Left lobe of liver (tissue), 2 donors: Measurements from ENCODE around the gene ALAS1. TPM values are rescaled to one million over a fixed set of nuclear protein-coding genes. Genes with fewer than 3 reads are reported as not detected.
"Not testable (repeated sequence)": the region's sequence is repeated elsewhere in the genome, so short reads cannot be mapped to it uniquely, and the experiment has no call there.

Source experiments
- ATAC-seq: fragments of 200-7000 bp; cut with Tn5 transposase; one replicate; pipeline ENCODE4 v1.9.1; 2020; ENCODE audit warnings: mild to moderate bottlenecking, moderate library complexity
- DNase-seq: peaks from one replicate; pipeline ENCODE4 v3.0.0-alpha.2; 2020; ENCODE audit warnings: low spot score
- total RNA-seq: library from RNA; stranded (reverse); gene quantifications from one replicate; pipeline ENCODE4 v1.2.1, GENCODE V29; 2021
- donor health status: DM: no; HTN: no; CAD: no; lungs with moderate emphysema.
- donor health status: DM: no; HTN: yes; CAD: no.

ALAS1 gene
- total RNA-seq: 187 TPM

- ATAC-seq (peak; percentile 72), DNase-seq (peak; percentile 94)
Observed at GRCh38 chr3:52197842-52198625, at the start of gene ALAS1. Gene ALAS1, plus strand, starts transcription at chr3:52198160. Its CDS starts 1,082 bp downstream, at chr3:52199242.

DNA sequence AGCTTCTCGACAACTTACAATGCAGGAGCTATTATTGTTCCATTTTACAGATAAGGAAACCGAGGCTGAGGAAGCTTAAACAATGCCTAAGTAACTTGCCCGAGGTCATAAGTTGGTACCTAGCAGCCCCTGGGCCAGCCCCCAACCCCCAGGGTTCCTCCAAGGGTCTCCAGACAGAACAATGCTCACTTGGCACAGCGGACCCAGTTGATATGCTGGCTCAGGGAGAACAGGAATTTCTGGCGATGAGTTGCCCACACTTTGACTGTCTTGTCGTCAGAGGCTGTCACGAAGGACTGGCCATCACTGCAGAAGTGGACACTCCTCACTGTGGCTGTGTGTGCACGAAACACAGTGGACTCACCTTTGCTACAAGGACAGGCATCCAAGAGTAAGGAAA lies 48.9 kb upstream of the ALAS1 start:
- no peak for DNase-seq
- ATAC-seq: no peak

- ATAC-seq: no peak
- DNase-seq: no peak
Observed at GRCh38 chr3:52149726-52150125, 48.2 kb upstream of the ALAS1 start.

GRCh38 chr3:52150357-52150756 lies 47.6 kb upstream of the ALAS1 start:
- no peak for DNase-seq
- ATAC-seq: no peak

DNA sequence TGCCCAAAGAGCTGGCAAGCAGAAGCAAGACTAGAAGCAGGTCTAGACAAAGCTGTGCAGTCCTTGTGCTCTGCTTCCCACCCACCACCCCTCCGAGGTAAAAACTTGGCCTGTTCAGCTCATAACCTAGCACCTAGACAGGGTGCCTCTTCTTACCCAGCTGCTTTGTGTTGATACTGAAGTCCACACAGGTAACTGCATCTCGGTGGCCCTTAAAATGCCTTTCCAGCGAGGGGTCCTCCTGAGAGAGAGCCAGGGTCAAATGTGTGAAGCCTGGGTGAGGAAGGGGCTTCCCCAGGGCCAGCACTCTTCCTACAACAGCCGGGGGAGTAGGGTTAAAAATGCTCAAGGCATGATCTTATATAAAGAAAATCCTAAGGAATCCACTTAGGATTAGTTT lies 47.1 kb upstream of the ALAS1 start:
- no peak for DNase-seq
- ATAC-seq: no peak

DNA sequence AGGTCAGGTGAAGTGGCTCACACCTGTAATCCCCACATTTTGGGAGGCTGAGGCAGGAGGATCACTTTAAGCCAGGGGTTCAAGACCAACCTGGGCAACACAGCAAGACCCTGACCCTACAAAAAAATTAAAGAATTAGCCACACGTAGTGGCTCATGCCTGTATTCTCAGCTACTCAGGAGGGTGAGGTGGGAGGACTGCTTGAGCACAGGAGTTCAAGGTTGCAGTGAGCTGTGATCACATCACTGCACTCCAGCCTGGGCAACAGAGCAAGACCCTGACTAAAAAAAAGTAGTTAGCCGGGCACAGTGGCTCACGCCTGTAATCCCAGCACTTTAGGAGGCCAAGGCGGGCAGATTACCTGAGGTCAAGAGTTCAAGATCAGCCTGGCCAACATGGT lies 46.0 kb upstream of the ALAS1 start:
- ATAC-seq, DNase-seq: not testable (repeated sequence)

GRCh38 chr3:52153389-52154096 lies 44.4 kb upstream of the ALAS1 start:
- no peak for DNase-seq
- peak; percentile 0 for ATAC-seq

GRCh38 chr3:52154135-52155094 lies 43.5 kb upstream of the ALAS1 start, which contains the start of gene POC1A:
Gene POC1A, minus strand, starts transcription at chr3:52154423. Its CDS starts 51 bp downstream, at chr3:52154372.
- DNase-seq: peak; percentile 97
- peak; percentile 94 for ATAC-seq

GRCh38 chr3:52155912-52156311 lies 42.0 kb upstream of the ALAS1 start:
- DNase-seq: no peak
- no peak for ATAC-seq

DNA sequence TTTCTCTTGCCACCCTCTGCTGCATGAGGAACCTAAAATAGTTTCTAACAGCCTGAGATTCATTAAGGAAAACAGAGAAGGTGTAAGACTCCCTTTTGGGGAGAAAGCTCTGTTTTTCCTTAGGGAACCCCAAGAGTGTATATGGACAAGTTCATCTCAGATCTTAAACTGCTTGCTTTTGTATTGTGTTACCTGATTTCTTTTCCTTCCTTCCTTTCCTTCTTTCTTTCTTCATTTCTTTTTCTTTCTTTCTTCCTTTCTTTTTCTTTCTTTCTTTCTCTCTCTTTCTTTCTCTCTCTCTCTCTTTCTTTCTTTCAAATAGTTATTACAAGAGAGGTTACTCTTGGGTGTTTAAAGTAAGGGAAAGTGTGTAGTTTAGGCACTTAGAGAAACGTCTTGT lies 38.5 kb upstream of the ALAS1 start:
- ATAC-seq (no peak), DNase-seq (no peak)

GRCh38 chr3:52162250-52162872 lies 35.6 kb upstream of the ALAS1 start:
- DNase-seq: no peak
- peak; percentile 31 for ATAC-seq

DNA sequence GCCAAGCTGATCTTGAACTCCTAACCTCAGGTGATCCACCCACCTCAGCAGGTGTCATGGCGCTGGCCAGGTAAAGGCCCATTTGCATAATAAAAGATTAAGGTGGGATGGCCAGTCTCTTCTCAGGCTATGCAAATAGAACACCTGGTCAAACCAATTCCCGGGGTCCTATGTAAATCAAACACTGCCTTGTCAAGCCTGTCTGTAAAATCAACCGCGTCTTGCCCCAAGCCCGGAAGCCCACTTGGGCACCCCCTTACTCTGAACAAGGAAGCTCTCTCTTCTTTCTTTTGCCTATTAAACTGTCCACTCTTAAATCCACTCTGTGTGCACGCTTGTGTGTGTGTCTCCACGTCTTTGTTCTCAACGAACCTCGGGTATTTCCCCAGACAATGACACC lies 30.7 kb upstream of the ALAS1 start:
- DNase-seq (no peak), ATAC-seq (no peak)

DNA sequence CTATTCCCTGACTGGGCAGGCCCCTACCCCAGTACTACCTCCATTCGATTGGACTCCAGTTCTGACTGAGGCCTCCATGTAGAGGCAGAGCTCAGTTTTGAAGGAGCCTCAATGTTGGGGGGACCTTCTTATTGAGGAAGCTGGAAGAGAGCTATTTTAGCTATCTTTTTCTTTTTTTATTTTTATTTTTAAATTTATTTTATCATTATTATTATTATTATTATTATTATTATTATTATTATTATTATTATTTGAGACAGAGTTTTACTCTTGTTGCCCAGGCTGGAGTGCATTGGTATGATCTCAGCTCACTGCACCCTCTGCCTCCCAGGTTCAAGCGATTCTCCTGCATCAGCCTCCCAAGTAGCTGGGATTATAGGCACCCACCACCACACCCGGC lies 27.7 kb upstream of the ALAS1 start:
- DNase-seq, ATAC-seq: not testable (repeated sequence)

DNA sequence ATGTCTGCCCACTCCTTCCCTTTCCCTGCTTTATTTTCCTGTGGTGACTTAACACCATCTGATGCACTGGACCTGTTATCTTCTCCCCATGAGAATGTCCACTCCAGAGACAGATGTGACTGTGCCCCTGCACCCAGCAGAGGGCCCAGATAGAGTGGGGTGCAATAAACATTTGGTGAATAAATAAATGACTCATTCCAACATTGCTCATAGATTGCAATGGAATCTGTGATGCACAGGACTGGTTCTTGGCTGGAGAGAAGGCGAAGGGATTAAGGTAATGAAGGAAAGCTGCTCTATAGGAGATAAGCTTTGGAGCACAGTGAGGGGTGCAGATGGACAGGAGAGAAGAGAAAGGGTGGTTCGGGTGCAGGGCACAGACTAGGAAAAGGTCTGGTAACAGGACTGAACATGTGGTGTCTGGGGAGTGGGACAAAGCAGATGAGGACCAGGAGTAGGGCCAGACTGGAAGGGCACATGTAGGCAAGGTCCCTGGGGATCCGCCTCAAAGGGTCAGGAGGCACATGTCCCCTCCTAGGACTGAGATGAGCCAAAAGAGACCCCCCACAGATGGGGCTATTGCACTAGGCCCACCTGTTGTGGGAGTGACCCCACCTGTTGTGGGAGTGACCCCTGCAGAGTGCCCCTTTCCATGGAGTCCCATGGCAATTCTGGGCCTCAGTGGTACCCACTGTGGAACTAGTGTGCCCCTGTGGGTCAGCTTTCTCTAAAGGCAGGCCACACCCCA lies 26.3 kb upstream of the ALAS1 start:
- ATAC-seq (no peak), DNase-seq (no peak)

DNA sequence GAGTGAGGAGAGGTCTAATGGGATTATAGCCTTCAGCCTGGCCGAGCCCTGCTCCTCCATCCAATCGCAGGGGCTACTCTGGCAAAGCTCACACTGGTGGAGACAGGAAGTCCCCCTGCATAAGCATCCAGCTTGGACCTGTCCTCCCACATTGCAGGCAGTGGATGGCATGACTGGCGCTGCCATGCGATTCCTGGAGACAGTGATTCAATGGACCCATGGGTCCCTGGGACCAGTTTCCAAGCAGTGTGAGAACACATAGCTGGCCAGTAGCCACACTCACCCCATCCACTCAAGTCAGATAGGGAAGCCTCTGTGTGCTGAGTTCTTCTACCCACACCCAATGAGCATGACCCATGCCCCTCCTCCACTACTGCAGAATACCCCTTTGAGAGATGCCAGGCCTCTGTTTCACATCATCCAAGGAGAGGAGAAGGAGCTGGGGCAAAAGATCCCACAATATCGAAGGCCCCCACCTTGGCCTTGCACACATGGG lies 25.6 kb upstream of the ALAS1 start:
- ATAC-seq: no peak
- no peak for DNase-seq

- DNase-seq (no peak), ATAC-seq (no peak)
Observed at GRCh38 chr3:52173101-52173500, 24.9 kb upstream of the ALAS1 start.

DNA sequence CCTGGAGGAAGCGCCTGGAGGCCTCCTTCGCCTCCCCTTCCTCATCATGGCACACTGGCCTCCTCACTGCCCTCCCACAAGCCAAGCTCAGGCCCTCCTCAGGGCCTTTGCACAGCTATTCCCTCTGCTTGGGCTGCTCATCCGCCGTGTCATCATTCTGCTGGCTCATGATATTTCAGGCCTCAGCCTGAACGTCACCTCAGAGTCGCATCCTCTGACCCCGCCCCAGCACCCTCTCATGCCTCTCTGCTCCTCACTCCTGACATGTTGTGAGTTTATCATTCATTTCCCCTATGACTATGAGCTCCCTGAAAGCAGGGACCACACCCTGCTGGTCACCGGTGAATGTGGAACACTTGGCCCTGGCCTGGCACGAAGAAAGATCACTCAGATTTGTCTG lies 23.1 kb upstream of the ALAS1 start:
- no peak for ATAC-seq
- DNase-seq: no peak

DNA sequence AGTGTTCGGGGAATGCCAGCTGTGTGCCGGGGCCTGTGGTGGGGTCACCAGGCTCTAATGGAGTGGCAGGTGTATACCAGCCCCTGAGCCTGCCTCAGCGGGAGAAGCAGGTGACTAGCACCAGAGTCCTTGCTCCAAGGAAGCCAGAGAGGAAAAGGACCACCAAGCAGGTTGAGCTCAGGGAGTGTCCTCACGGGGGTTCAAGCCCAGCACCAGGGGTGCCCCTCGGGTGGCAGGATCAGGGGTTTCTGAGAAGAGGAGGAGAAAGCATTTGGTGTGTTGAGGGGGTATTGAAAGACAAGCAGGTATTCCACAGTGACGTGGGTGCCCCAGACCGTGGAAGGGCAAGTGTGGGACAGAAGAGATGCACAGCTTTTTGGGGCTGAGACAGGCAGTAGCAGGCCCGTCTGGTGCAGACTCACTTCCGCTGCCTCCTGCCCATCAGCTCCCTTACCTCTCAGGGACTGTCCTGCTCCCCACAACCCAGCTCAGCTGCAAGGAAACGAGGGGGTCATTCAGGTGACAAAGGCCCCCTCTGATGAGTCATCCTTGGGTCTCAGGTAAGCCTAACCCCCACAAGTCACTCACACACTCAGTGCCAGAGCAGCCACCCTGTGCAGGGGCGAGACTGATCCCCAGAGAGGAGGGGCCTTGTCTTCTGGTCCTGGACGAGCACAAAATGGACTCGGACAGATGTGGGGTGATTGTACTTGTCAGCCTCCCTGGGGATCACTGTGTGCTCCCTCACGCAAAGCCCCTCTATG lies 22.4 kb upstream of the ALAS1 start:
- ATAC-seq (no peak), DNase-seq (no peak)

- ATAC-seq (no peak), DNase-seq (no peak)
Observed at GRCh38 chr3:52176180-52176752, 21.7 kb upstream of the ALAS1 start.
